ENCODE results near the gene GCM1.
"Not testable (repeated sequence)": the region's sequence is repeated elsewhere in the genome, so short reads cannot be mapped to it uniquely, and the experiment has no call there.

The GCM1 gene

DNA sequence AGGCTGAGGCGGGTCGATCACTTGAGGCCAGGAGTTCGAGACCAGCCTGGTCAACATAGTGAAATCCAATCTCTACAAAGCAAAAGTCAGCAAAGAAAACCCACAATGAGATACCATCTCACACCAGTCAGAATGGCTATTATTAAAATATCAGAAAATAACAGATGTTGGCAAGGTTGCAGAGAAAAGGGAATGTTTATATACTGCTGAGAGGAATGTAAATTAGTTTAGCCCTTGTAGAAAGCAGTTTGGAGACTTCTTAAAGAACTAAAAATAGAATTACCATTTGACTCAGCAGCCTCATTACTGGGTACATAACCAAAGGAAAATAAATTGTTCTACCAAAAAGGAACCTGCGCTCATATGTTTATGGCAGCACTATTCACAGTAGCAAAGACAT, 16.7 kb upstream of the GCM1 start:
- TF ChIP-seq CTCF (conservative IDR thresholded peaks at IDR 0.05; ENCODE audit: low read depth, low read length): no peak
- no peak for DNase-seq (ENCODE audit: low read depth)
- H3K4me3 ChIP-seq (ENCODE audit: low read depth, low read length): no peak overlapping the region

- no peak for TF ChIP-seq CTCF (conservative IDR thresholded peaks at IDR 0.05; ENCODE audit: low read depth, low read length)
- no peak overlapping the region for H3K4me3 ChIP-seq (ENCODE audit: low read depth, low read length)
- no peak for DNase-seq (ENCODE audit: low read depth)
Measured at GRCh38 chr6:53162606-53163005, 14.0 kb upstream of the GCM1 start.

GRCh38 chr6:53161481-53162009, 12.9 kb upstream of the GCM1 start:
- no peak overlapping the region for H3K4me3 ChIP-seq (ENCODE audit: low read depth, low read length)
- DNase-seq (ENCODE audit: low read depth): peak; percentile 26
- TF ChIP-seq CTCF (conservative IDR thresholded peaks at IDR 0.05; ENCODE audit: low read depth, low read length): no peak

DNA sequence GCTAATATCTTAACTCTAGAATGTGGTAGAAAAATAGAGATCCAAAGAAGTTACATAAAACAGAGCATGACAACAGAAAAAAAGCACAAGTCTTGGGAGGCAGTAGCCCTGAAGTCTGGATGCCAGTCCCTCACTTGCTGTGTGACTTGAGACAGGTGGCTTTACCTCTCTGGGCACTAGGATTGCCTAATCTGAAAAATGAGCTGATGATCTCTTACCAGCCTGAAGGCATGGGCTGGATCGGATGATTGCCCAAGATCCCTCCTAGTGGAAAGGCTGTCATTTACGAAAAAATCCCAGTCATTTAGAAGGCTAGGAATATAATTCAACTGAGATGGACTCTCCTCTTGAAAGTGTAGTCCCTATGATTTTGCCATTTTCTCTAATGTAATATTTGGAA, 10.9 kb upstream of the GCM1 start:
- H3K4me3 ChIP-seq (ENCODE audit: low read depth, low read length): no peak overlapping the region
- no peak for DNase-seq (ENCODE audit: low read depth)

GRCh38 chr6:53158076-53158475, 9.4 kb upstream of the GCM1 start:
- DNase-seq (ENCODE audit: low read depth); H3K4me3 ChIP-seq (ENCODE audit: low read depth, low read length): not testable (repeated sequence)

More for the DNA sequence above, 10.9 kb upstream of the GCM1 start:
- TF ChIP-seq CTCF (conservative IDR thresholded peaks at IDR 0.05; ENCODE audit: low read depth, low read length): no peak

- not testable (repeated sequence) for H3K4me3 ChIP-seq (ENCODE audit: low read depth, low read length); DNase-seq (ENCODE audit: low read depth)
Measured at GRCh38 chr6:53155279-53155678, 6.6 kb upstream of the GCM1 start.

- H3K4me3 ChIP-seq (ENCODE audit: low read depth, low read length): no peak overlapping the region
- no peak for TF ChIP-seq CTCF (conservative IDR thresholded peaks at IDR 0.05; ENCODE audit: low read depth, low read length)
- DNase-seq (ENCODE audit: low read depth): no peak
Measured at GRCh38 chr6:53154794-53155193, 6.2 kb upstream of the GCM1 start.

- no peak for DNase-seq (ENCODE audit: low read depth)
- H3K4me3 ChIP-seq (ENCODE audit: low read depth, low read length): no peak overlapping the region
- TF ChIP-seq CTCF (conservative IDR thresholded peaks at IDR 0.05; ENCODE audit: low read depth, low read length): no peak
Measured at GRCh38 chr6:53154071-53154470, 5.4 kb upstream of the GCM1 start.

All from choroid plexus epithelial cell (primary cell).